WI38 (cell line): ENCODE measurements around the gene CPA4.

Experiments used
- H3K4me3 ChIP-seq: 2 replicates; pipeline ENCODE4 v1.5.1; 2011; ENCODE audit warnings: low read depth, mild to moderate bottlenecking, control low read depth, low read length
- CTCF ChIP-seq: IDR thresholded peaks from 2 replicates; pipeline ENCODE4 v1.5.1; 2012; ENCODE audit warnings: low read depth, mild to moderate bottlenecking, control low read depth, low read length

CPA4 gene

DNA sequence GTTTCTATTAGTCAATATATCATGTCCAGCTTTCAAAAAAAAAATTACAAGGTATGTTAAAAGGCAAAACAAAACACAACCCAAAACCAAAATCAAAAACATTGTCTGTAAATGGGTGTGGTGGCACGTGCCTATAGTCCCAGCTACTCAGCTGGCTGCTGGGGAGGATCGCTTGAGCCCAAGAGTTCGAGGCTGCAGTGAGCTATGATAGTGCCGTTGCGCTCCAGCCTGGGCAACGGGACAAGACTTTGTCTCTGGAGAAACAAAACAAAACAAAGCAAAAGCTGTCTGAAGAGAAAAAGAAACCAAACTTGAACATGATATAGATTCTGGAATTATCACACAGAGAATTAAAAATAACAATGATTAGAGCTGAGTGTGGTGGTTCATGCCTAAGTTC lies 41.3 kb downstream of the CPA4 start:
- H3K4me3 ChIP-seq, result no peak overlapping the region
- no peak for TF ChIP-seq CTCF

GRCh38 chr7:130337410-130337971 lies 44.5 kb downstream of the CPA4 start:
- no peak overlapping the region for H3K4me3 ChIP-seq
- TF ChIP-seq CTCF, result no peak

DNA sequence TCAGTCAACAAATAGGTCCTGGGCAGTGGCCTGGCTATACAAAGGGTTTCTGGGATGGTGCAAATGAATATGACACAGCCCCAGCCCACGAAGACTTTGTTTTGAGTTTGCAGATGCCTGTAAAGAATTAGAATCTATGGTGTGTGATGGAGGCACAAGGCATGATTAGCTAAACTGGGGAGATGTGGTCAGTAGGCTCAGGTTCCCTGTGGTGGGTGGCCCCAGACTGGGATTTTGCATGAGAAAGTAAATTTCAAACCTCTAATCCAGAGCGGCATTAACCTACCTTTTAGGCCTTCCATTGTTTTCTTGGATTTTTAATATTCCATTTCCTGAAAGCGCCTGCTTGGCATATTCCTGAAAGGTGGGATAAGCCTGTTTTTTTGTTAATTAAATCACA lies 45.3 kb downstream of the CPA4 start:
- no peak overlapping the region for H3K4me3 ChIP-seq
- TF ChIP-seq CTCF, result no peak

GRCh38 chr7:130341882-130342281 lies 48.9 kb downstream of the CPA4 start:
- H3K4me3 ChIP-seq, result no peak overlapping the region
- TF ChIP-seq CTCF, result no peak

DNA sequence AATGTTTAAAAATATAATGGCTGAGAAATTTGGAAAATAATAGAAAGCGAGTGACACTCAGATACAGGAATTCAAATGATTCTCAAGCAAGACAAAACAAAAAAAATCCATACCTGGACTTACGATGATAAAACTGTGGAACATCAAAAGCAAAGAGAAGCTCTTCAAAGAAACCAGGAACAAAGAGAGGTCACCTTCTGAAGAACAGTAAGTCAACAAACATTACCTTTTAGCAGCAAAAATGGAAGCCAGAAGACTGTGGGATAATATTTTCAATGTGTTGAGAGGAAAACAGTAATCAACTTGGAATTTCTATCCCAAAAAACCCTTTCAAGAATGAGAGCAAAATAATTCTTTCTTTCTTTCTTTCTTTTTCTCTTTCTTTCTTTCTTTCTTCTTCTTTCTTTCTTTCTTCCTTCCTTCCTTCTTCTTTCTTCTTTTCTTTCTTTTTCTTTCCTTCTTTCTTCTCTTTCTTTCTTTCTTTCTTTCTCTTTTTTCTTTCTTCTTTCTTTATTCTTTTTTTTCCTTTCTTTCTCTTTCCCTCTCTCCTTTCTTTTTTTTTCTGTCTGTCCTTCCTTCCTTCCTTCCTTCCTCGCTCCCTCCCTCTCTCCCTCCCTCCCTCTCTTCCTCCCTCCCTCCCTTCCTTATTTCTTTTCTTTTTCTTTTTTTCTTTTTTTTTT lies 49.9 kb downstream of the CPA4 start:
- no peak for TF ChIP-seq CTCF
- H3K4me3 ChIP-seq, result no peak overlapping the region

GRCh38 chr7:130344271-130344866 lies 51.4 kb downstream of the CPA4 start, which contains the start of gene CPA5:
CPA5 (plus strand) TSS chr7:130344816; CDS start chr7:130346486, 1,670 bp downstream.
- no peak within 1 kb of the TSS for H3K4me3 ChIP-seq
- TF ChIP-seq CTCF, result no peak

DNA sequence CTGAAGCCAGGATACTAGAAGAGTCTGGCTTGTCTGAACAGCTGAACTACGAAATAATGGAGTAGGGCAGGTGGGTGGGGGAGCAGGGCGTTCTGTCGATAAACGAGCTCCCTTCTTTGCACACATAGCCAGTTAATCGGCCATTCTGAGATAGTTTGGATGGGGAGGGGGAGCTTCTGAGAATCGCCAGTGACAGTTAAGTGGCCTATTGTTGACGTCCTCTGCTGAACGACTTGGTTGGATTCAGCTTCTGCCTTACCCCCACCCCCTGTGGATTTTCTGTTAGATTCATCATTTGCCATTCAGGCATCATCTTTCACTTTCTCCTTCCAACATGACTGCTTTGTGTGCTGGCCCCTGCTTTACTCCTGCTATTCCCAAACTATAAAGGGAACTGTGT lies 52.2 kb downstream of the CPA4 start:
- TF ChIP-seq CTCF, result no peak

More for the DNA sequence above, 52.2 kb downstream of the CPA4 start:
- no peak overlapping the region for H3K4me3 ChIP-seq
